Breast epithelium (tissue), 3 donors: ENCODE results near the gene UBE2D2.
"Not testable (repeated sequence)": the region's sequence is repeated elsewhere in the genome, so short reads cannot be mapped to it uniquely, and the experiment has no call there.

Experiments
- CTCF ChIP-seq, 3 donors: fragments of 450-650 bp; IDR thresholded peaks; one replicate each; pipeline ENCODE4 v1.5.1; 2016 to 2017; ENCODE audit warnings: antibody characterized with exemption in 3 of 3, mild to moderate bottlenecking in 3 of 3, moderate library complexity in 3 of 3
- POLR2A ChIP-seq: fragments of 450-650 bp; IDR thresholded peaks from one replicate; pipeline ENCODE4 v1.6.1; 2016; ENCODE audit warnings: antibody characterized with exemption, mild to moderate bottlenecking, moderate library complexity

- TF ChIP-seq CTCF (IDR thresholded peaks at IDR 0.05); POLR2A: not testable (repeated sequence)
Observed at GRCh38 chr5:139598601-139598965, 37.4 kb downstream of the UBE2D2 start.
